Spleen (tissue), 7 donors: ENCODE data around the gene TGFBRAP1.

ENCODE experiments used
- POLR2A ChIP-seq, 3 donors: fragments of 450-650 bp; IDR thresholded peaks; one replicate each; pipeline ENCODE4 v1.5.1; 2017; ENCODE audit warnings: antibody characterized with exemption in 3 of 3, mild to moderate bottlenecking in 1 of 3
- POLR2AphosphoS5 ChIP-seq, 3 donors: sonication (generic); formaldehyde crosslinking; IDR thresholded peaks; one replicate each; pipeline ENCODE4 v1.5.1; 2017; ENCODE audit warnings: antibody characterized with exemption in 3 of 3
- TF ChIP-seq, protein P1 (sequence below), 11 experiments: fragments of 200-600 bp in 7 of 11; fragments of 450-650 bp in 4 of 11; sonication (generic) in 4 of 11; IDR thresholded peaks in 8 of 11; conservative IDR thresholded peaks in 3 of 11; 1 replicate in 7 of 11; 2 replicates in 4 of 11; pipeline versions ENCODE4 v1.4.0 to v1.8.0; 2016 to 2021; ENCODE audit warnings: antibody characterized with exemption in 11 of 11, inconsistent platforms in 4 of 11, mild to moderate bottlenecking in 1 of 11
- donor health status: DM: no; HTN: no; CAD: no; lungs with moderate emphysema.
- donor health status: DM: no; HTN: no; CAD: no.
- donor health status: DM: no; HTN: no; CAD: no.

DNA sequence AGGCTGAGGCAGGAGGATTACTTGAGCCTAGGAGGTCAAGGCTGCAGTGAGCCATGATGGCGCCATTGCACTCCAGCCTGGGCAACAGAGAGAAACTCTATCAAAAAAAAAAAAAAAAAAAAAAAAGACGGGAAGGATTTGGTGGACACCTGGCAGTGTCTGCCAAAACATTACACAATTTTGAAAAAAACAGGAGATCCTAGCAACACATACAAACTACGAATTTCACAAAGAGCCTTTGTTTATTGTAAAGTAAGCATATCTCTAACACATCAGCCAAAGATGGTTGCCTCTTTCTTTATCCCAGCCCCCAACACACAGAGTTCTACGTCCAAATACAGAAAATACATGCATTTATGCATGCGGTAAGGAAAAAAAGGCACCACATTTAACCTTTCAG, 80.4 kb downstream of the TGFBRAP1 start:
- no peak for TF ChIP-seq POLR2AphosphoS5 (IDR thresholded peaks at IDR 0.05)
- TF ChIP-seq, protein P1, sequence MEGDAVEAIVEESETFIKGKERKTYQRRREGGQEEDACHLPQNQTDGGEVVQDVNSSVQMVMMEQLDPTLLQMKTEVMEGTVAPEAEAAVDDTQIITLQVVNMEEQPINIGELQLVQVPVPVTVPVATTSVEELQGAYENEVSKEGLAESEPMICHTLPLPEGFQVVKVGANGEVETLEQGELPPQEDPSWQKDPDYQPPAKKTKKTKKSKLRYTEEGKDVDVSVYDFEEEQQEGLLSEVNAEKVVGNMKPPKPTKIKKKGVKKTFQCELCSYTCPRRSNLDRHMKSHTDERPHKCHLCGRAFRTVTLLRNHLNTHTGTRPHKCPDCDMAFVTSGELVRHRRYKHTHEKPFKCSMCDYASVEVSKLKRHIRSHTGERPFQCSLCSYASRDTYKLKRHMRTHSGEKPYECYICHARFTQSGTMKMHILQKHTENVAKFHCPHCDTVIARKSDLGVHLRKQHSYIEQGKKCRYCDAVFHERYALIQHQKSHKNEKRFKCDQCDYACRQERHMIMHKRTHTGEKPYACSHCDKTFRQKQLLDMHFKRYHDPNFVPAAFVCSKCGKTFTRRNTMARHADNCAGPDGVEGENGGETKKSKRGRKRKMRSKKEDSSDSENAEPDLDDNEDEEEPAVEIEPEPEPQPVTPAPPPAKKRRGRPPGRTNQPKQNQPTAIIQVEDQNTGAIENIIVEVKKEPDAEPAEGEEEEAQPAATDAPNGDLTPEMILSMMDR (IDR thresholded peaks at IDR 0.05 in 8 of 11, conservative IDR thresholded peaks at IDR 0.05 in 3 of 11): no peak
- no peak for TF ChIP-seq POLR2A (IDR thresholded peaks at IDR 0.05)
